Ishikawa (cell line): ENCODE results near the gene COL5A2.

Source experiments
- CEBPB ChIP-seq: IDR thresholded peaks from 2 replicates; pipeline ENCODE4 v1.6.1; 2012
- CREB1 ChIP-seq: IDR thresholded peaks from 2 replicates; pipeline ENCODE4 v1.6.1; 2012; ENCODE audit warnings: low read depth
- EGR1 ChIP-seq: IDR thresholded peaks from 2 replicates; pipeline ENCODE4 v1.6.1; 2012
- EP300 ChIP-seq: IDR thresholded peaks from 2 replicates; pipeline ENCODE4 v1.6.1; 2012; ENCODE audit warnings: borderline replicate concordance
- FOXM1 ChIP-seq: IDR thresholded peaks from 2 replicates; pipeline ENCODE4 v1.6.1; 2012; ENCODE audit warnings: low read depth, borderline replicate concordance
- NFIC ChIP-seq: IDR thresholded peaks from 2 replicates; pipeline ENCODE4 v1.6.1; 2012
- RAD21 ChIP-seq: IDR thresholded peaks from 2 replicates; pipeline ENCODE4 v1.6.1; 2012; ENCODE audit warnings: low read depth
- TAF1 ChIP-seq: IDR thresholded peaks from 2 replicates; pipeline ENCODE4 v1.6.1; 2012; ENCODE audit warnings: low read depth, mild to moderate bottlenecking
- TCF12 ChIP-seq: IDR thresholded peaks from 2 replicates; pipeline ENCODE4 v1.6.1; 2012; ENCODE audit warnings: low read depth
- TEAD4 ChIP-seq: IDR thresholded peaks from 2 replicates; pipeline ENCODE4 v1.6.1; 2012
- YY1 ChIP-seq: IDR thresholded peaks from 2 replicates; pipeline ENCODE4 v1.6.1; 2012; ENCODE audit warnings: low read depth
- ZBTB7A ChIP-seq: IDR thresholded peaks from 2 replicates; pipeline ENCODE4 v1.6.1; 2012; ENCODE audit warnings: low read depth
- TF ChIP-seq, protein P1 (sequence below): IDR thresholded peaks from 2 replicates; pipeline ENCODE4 v1.6.1; 2012
- TF ChIP-seq, protein P2 (sequence below): IDR thresholded peaks from 2 replicates; pipeline ENCODE4 v1.6.1; 2012; ENCODE audit warnings: low read depth, mild to moderate bottlenecking
- TF ChIP-seq, protein P3 (sequence below): IDR thresholded peaks from 2 replicates; pipeline ENCODE4 v1.6.1; 2012

COL5A2 gene

DNA sequence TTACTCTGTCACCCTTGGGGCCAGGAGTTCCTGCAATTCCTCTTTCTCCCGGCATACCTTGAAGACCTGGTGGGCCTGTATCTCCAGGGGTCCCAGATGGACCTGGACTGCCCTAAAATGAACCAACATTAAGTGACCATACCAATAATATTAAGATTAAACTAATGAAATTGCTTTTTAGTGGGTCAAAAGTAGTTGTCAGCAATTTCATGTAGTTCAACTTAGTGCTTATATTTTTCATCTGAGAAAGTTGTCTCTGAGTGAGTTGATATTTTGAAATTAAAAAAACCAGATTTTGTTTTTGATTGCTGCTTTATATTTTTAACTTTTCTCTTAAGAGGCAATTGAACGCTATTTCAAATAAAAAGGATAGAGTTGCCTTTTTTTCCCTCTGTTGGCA, 122.2 kb downstream of the COL5A2 start:
- TF ChIP-seq TCF12 (no peak), EGR1 (no peak), YY1 (no peak)

DNA sequence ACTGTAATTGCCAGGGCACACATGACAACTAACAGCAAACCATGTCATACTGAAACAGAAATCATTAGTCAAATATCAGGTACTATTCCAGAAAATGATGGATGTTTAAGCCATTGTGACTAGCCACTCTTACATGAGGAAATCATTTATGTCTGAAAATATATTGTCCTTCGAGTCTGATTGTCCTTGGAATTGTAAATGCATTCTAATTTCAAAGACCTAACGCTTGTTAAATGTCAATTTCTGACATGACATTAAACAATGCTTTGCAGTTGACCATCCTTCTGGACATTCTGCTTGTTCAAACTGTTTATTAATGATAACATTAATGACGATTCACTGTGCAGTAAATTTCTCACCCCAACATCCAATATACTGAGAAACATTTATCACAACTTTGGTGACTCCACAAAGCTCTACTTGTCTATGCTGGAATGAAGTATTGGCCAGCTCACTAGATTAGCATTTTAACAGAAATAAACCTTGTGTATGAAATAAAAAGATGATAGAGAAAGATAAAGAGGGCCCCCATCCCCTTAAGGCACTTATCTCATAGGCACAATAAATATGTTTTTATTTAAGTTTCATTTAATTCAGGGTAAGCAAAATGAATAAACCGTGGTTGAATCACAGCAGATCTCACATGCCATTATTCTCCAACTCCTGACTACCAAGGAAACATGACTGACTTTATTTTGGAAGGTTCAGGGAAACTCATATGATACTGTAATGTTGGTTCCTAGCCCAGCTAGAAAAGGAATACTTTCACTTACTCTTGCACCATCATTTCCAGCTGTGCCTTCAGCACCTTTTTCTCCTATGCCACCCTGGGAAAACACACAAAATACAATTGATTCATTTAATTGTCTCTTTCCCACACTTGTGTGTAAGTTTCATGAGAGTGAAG, 123.1 kb downstream of the COL5A2 start:
- TF ChIP-seq, protein P1, sequence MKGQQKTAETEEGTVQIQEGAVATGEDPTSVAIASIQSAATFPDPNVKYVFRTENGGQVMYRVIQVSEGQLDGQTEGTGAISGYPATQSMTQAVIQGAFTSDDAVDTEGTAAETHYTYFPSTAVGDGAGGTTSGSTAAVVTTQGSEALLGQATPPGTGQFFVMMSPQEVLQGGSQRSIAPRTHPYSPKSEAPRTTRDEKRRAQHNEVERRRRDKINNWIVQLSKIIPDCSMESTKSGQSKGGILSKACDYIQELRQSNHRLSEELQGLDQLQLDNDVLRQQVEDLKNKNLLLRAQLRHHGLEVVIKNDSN: no peak
- TF ChIP-seq TAF1: no peak
- TF ChIP-seq TCF12: no peak
- no peak for TF ChIP-seq EGR1
- no peak for TF ChIP-seq CEBPB
- TF ChIP-seq NFIC: no peak
- TF ChIP-seq, protein P2, sequence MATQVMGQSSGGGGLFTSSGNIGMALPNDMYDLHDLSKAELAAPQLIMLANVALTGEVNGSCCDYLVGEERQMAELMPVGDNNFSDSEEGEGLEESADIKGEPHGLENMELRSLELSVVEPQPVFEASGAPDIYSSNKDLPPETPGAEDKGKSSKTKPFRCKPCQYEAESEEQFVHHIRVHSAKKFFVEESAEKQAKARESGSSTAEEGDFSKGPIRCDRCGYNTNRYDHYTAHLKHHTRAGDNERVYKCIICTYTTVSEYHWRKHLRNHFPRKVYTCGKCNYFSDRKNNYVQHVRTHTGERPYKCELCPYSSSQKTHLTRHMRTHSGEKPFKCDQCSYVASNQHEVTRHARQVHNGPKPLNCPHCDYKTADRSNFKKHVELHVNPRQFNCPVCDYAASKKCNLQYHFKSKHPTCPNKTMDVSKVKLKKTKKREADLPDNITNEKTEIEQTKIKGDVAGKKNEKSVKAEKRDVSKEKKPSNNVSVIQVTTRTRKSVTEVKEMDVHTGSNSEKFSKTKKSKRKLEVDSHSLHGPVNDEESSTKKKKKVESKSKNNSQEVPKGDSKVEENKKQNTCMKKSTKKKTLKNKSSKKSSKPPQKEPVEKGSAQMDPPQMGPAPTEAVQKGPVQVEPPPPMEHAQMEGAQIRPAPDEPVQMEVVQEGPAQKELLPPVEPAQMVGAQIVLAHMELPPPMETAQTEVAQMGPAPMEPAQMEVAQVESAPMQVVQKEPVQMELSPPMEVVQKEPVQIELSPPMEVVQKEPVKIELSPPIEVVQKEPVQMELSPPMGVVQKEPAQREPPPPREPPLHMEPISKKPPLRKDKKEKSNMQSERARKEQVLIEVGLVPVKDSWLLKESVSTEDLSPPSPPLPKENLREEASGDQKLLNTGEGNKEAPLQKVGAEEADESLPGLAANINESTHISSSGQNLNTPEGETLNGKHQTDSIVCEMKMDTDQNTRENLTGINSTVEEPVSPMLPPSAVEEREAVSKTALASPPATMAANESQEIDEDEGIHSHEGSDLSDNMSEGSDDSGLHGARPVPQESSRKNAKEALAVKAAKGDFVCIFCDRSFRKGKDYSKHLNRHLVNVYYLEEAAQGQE: no peak
- TF ChIP-seq FOXM1: no peak
- TF ChIP-seq, protein P3, sequence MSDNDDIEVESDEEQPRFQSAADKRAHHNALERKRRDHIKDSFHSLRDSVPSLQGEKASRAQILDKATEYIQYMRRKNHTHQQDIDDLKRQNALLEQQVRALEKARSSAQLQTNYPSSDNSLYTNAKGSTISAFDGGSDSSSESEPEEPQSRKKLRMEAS: no peak
- TF ChIP-seq CREB1: no peak
- TF ChIP-seq YY1: no peak
- no peak for TF ChIP-seq EP300
- no peak for TF ChIP-seq RAD21
- TF ChIP-seq ZBTB7A: no peak
- no peak for TF ChIP-seq TEAD4

DNA sequence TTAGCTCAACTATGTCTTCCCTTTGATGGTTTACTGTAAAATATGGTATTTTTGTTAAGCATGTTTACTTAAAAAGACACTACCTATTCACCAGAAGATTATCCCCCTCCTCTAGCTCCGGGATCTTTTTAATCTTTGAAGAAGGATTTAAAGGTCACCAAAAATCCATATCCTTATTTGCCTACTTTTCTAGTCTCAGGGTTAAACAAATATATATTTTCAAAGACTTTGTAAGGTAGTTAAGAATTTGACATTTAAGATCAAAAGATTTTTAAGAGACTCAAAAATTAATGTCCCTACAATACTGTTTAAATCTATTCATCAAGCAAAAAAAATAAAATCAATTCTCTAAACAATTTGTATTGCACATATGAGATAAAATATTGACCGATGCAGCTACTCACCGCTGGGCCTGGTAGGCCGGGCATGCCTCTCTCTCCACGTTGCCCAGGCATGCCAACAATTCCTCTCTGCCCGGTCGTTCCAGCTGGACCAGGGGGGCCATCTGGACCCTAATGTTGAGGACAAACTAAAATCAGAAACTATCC, 129.3 kb downstream of the COL5A2 start:
- TF ChIP-seq NFIC (no peak), EGR1 (no peak), CREB1 (no peak), TEAD4 (no peak), TCF12 (no peak), CEBPB (no peak)
- TF ChIP-seq, protein P1: no peak
- TF ChIP-seq, protein P3: no peak

DNA sequence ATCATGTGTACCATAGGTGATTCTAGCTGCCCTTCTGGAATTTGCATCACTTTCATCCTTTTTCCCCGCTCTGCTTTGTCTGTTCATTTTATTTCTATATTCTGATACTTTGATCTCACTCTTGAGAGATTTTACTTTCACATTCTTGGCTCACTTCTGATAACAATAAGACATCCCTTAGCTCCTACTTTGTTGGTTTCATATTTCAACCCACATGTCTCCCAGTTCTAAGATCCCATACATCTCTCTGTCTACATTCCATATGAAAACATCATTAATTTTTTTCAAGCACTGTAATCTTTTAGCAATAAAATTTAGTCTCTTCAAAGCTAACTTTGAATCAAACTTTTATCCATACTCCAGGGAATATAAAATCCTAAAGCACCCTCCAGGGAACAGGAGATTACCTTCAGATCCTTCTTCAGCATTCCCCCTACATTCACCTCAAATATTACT, 129.8 kb downstream of the COL5A2 start:
- no peak for TF ChIP-seq CEBPB
- TF ChIP-seq TCF12: no peak
- no peak for TF ChIP-seq NFIC
- TF ChIP-seq, protein P2: no peak

DNA sequence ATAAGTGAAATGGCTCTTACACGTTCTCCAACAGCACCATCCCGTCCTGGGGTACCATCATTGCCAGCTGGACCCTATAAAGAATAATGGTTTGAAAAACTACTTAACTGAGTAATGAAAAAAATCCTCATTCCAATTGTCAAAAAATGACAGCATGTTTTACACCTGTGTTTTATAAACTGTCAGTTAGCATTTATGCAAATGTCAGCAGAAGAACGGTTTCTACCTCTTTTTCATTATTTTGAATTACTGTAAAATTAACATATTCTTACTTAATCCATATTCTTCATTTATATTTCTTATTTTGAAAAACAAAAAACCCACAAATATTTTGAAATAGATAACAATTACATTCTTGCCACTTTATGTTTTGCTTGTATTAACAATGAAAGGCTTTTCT, 131.4 kb downstream of the COL5A2 start:
- TF ChIP-seq CEBPB (no peak), NFIC (no peak), TAF1 (no peak), YY1 (no peak), TEAD4 (no peak), CREB1 (no peak), ZBTB7A (no peak), TCF12 (no peak), EP300 (no peak), FOXM1 (no peak), RAD21 (no peak), EGR1 (no peak)
- TF ChIP-seq, protein P1: no peak
- TF ChIP-seq, protein P2: no peak
- TF ChIP-seq, protein P3: no peak
